ENCODE results near the gene ASB10.
A peak's percentile ranks its signal among the peaks of the same experiment; 100 is the strongest.

Gene ASB10, protein sequence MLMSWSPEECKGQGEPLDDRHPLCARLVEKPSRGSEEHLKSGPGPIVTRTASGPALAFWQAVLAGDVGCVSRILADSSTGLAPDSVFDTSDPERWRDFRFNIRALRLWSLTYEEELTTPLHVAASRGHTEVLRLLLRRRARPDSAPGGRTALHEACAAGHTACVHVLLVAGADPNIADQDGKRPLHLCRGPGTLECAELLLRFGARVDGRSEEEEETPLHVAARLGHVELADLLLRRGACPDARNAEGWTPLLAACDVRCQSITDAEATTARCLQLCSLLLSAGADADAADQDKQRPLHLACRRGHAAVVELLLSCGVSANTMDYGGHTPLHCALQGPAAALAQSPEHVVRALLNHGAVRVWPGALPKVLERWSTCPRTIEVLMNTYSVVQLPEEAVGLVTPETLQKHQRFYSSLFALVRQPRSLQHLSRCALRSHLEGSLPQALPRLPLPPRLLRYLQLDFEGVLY

DNA sequence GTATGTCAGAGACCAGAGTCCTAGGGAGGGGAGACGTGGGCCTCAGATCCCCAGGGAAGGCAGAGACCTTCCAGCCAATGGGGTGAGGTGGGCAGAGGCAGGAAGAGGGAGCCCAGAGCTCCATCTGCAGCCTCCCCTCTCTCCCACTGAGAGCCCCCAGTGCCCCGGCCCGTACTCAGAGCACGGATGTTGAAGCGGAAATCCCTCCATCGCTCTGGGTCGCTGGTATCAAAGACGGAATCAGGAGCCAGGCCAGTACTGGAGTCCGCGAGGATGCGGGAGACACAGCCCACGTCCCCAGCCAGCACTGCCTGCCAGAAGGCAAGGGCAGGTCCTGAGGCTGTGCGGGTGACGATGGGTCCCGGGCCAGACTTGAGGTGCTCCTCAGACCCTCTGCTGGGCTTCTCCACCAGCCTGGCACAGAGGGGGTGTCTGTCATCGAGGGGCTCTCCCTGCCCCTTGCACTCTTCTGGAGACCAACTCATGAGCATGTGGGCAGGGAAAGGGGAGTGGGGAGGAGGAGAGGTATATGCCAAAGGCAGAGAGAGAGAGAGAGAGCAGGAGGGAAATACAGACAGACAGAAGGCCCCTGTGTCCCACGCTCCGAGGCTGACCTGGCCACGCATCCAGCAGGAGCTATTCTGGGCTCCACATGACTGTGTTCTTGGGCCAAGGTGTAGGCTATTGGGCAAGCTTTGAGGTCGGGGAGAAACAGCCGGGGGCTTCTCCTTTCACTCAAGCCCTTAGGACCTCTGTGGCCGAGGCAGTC, at the start of gene ASB10:
ASB10 (minus strand) TSS at position 611 of the 769 bp plus-strand sequence; CDS start at position 491, 120 bp downstream.
- H3K4me3 ChIP-seq (ENCODE audit: low read depth, low read length): no peak within 1 kb of the TSS
- TF ChIP-seq, protein P1, sequence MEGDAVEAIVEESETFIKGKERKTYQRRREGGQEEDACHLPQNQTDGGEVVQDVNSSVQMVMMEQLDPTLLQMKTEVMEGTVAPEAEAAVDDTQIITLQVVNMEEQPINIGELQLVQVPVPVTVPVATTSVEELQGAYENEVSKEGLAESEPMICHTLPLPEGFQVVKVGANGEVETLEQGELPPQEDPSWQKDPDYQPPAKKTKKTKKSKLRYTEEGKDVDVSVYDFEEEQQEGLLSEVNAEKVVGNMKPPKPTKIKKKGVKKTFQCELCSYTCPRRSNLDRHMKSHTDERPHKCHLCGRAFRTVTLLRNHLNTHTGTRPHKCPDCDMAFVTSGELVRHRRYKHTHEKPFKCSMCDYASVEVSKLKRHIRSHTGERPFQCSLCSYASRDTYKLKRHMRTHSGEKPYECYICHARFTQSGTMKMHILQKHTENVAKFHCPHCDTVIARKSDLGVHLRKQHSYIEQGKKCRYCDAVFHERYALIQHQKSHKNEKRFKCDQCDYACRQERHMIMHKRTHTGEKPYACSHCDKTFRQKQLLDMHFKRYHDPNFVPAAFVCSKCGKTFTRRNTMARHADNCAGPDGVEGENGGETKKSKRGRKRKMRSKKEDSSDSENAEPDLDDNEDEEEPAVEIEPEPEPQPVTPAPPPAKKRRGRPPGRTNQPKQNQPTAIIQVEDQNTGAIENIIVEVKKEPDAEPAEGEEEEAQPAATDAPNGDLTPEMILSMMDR (IDR thresholded peaks at IDR 0.05; ENCODE audit: borderline replicate concordance, insufficient read depth, low read depth, low read length): no peak

DNA sequence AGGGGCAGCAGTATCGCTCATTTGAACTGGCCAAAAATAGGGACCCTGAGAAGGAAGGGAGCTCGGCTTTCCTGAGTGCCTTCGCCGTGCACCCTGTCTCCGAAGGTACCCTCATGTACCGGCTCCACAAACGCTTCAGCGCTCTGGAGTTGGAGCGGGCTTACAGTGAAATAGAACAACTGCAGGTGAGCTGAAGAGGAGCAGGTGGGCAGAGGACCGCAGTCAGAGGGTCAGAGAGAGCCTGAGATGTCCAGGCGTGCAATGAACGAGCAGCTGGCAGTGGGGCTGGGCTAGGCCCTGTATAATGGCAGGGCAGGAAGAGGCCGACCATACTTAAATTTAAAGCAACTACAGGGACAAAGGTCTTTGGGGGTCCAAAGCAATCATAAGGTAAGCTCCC, 49.4 kb upstream of the ASB10 start:
- H3K4me3 ChIP-seq (ENCODE audit: low read depth, low read length): no peak overlapping the region
- TF ChIP-seq, protein P1 (IDR thresholded peaks at IDR 0.05; ENCODE audit: borderline replicate concordance, insufficient read depth, low read depth, low read length): no peak

DNA sequence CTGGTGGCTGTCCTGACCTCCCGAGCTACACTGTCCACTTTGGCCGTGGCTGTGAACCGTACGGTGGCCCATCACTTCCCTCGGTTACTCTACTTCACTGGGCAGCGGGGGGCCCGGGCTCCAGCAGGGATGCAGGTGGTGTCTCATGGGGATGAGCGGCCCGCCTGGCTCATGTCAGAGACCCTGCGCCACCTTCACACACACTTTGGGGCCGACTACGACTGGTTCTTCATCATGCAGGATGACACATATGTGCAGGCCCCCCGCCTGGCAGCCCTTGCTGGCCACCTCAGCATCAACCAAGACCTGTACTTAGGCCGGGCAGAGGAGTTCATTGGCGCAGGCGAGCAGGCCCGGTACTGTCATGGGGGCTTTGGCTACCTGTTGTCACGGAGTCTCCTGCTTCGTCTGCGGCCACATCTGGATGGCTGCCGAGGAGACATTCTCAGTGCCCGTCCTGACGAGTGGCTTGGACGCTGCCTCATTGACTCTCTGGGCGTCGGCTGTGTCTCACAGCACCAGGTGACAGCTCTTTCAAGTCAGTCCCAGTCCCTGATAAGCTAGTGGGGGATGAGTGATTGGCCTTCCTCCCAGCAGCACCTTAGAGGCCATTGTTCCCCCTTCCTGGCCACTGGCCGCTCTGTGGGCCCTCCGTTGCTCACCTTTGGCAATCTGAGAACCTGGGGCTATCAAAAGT, 48.2 kb upstream of the ASB10 start:
- no peak overlapping the region for H3K4me3 ChIP-seq (ENCODE audit: low read depth, low read length)
- TF ChIP-seq, protein P1 (IDR thresholded peaks at IDR 0.05; ENCODE audit: borderline replicate concordance, insufficient read depth, low read depth, low read length): no peak

DNA sequence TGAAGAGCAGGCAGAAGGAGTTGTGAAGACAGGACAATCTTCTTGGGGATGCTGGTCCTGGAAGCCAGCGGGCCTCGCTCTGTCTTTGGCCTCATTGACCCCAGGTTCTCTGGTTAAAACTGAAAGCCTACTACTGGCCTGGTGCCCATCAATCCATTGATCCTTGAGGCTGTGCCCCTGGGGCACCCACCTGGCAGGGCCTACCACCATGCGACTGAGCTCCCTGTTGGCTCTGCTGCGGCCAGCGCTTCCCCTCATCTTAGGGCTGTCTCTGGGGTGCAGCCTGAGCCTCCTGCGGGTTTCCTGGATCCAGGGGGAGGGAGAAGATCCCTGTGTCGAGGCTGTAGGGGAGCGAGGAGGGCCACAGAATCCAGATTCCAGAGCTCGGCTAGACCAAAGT, 46.8 kb upstream of the ASB10 start:
- H3K4me3 ChIP-seq (ENCODE audit: low read depth, low read length): peak overlapping the region; percentile 71
- TF ChIP-seq, protein P1 (IDR thresholded peaks at IDR 0.05; ENCODE audit: borderline replicate concordance, insufficient read depth, low read depth, low read length): no peak

DNA sequence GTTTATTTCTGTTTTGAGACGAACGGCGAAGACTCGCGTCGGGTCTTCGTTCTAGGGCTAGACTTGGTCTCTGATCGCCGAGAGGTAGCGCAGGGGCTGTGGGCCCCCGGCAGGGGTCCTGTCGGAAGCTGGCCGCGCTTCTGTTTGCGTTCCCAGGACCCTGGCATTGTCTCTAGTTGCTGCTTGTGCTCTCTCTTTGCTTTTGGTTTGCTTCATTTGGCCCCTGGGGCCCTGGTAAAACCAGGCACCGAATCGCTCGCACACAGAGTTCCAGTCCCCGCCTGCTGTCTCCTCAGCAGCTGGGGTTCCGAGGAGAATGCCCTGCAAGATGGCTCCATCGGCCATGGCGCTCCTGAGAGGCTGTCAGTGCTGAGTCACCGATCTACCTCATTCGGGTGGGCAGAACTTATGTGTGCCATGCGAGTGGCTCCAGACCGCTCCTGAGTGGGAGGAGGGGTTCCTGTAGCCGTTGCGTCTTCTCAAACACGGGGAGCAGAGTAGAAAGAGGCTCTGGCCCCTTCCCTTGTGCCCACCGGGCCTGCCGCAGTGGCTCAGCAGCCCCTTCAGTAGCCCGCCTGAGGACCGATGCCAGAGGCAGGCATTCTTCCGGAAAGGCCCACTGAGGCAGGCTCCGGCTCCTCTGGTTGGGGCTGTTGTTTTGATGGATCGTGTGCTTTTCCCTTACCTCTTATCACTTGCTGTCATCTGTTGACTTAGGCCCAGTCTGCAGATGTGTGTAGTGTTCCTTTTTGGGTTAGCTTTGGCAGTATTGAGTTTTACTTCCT, 46.1 kb upstream of the ASB10 start:
- TF ChIP-seq, protein P1 (IDR thresholded peaks at IDR 0.05; ENCODE audit: borderline replicate concordance, insufficient read depth, low read depth, low read length): no peak
- H3K4me3 ChIP-seq (ENCODE audit: low read depth, low read length): peak overlapping the region; percentile 71

Data from GM12875 (cell line).